GM10847 (cell line): ENCODE data around the gene SYNGR1.

ENCODE experiments used
- POLR2A ChIP-seq: IDR thresholded peaks from 2 replicates; pipeline ENCODE4 v1.6.1; 2011; ENCODE audit not compliant: insufficient read length; ENCODE audit errors: extremely low read depth

Gene SYNGR1, protein sequence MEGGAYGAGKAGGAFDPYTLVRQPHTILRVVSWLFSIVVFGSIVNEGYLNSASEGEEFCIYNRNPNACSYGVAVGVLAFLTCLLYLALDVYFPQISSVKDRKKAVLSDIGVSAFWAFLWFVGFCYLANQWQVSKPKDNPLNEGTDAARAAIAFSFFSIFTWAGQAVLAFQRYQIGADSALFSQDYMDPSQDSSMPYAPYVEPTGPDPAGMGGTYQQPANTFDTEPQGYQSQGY

DNA sequence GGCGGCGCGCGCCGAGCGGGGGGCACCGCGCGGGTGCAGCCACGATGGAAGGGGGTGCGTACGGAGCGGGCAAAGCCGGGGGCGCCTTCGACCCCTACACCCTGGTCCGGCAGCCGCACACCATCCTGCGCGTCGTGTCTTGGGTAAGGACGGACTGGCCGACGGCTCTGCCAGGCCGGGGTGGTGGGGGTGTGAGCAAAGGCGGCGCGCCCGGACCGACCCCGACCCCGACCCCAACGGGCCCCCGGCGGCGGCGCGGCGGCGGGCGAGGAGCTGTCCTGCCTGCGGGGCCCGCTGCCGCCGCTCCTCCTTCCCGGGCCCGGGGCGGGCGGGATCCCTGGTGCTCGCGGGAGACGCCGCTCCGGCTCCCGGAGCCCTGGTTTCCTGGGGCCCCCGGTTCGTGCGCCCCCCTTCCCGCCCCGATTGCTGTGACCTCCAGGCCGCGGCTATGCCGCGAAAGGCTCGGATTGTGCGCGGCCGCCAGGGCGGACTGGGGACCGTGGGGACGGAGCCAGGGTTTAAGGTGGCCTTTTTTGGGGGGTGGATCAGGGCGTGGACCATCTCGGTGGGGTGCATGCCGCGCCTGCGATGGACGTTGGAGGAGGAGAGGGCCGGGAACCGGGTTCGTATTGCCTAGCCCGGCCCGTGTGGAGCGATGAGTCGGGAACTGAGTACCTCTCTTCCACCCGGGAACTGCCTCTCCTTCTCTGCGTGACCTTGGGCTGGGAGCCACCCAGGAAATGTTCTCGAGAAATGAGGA, at the start of gene SYNGR1:
Gene SYNGR1, plus strand, starts transcription at position 25 of the 760 bp plus-strand sequence. Its CDS starts 20 bp downstream, at position 45.
- no peak for TF ChIP-seq POLR2A

DNA sequence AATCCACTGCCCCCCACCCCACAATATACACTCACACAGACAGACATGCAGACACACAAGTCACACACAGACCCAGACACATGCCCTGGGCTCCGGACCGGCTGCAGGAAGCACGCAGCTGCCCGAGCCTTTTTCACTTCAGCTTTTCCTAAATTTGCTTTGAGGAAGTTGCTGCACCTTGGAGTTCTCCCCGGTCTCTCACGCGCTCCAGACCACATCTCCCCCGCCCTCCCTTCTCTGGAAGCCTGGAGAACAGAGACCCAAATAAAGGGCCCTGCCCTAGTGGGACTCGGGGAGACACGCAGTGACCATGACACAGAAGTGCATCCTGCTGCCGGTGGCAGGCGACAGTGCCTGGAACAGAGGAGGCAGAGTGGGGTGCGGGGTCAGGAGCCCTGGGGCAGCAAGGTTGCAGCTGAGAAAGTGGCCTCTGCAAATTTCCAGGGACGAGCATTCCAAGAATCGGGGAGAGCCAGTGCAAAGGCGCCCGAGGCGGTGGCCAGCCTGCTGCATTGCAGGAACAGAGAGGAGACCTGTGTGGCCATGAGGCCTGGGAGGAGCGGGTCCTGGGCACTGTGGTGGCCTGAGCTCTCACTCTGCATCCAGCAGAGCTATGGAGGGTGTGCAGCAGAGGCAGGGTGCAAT, 49.5 kb upstream of the SYNGR1 start:
- TF ChIP-seq POLR2A, result no peak

DNA sequence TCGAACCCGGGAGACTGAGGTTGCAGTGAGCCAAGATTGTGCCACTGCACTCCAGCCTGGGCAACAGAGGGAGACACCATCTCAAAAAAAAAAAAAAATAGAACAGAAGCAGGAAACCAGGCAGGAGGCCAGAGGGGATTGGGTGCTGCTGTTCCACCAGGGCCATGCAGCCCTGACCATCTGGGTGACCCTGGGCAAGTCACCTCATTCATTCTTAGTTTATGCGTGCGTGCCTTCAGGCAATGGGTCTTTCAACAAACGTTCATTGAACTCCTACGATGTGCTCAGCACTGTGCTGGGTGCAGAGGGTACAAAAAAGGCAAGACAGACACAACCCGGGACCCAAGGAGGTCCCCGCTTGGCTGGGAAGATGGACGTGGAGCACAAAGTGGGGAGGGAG, 48.7 kb upstream of the SYNGR1 start:
- no peak for TF ChIP-seq POLR2A

DNA sequence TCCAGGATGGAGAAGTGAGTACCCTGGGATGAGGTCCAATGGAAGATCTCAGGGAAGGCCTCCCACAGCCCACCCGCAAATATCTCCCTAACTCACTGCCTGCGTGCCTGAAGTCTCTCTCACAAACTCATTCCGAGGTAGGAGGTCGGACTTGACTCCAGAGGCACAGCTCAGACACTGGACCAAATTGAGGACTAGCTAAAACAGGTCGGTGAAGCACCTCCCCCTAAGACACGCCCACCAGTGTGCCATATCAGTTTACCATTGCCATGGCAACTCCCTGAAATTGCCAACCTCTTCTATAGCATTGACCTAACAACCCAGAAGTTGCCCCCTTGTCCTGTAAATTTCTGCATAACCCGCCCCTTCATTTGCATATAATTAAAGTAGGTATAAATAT, 47.9 kb upstream of the SYNGR1 start:
- TF ChIP-seq POLR2A, result no peak

DNA sequence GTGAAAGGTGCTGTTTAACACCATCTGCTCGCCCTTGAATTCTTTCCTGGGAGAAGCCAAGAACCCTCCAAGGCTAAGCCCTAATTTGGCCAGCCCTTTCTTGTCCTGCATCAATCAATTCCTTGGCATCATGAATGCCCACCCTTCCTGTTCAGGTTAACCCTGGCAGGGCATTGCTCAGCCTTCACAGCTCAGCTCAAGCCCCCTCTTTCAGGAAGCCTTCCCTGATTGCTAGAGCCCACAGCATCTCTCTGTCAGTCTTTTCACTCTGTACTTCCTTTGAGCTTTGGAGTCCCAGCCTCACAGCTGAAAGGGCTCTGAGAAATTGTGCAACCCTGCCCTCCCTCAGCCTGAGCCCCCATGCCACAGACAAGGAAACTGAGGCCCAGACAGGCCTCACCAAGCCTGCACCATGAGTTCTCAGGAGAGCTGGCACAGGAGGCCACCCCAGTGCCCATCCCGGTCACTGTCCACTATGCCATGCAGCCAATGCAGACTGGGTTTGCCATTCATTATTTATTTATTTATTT, 47.3 kb upstream of the SYNGR1 start:
- no peak for TF ChIP-seq POLR2A

DNA sequence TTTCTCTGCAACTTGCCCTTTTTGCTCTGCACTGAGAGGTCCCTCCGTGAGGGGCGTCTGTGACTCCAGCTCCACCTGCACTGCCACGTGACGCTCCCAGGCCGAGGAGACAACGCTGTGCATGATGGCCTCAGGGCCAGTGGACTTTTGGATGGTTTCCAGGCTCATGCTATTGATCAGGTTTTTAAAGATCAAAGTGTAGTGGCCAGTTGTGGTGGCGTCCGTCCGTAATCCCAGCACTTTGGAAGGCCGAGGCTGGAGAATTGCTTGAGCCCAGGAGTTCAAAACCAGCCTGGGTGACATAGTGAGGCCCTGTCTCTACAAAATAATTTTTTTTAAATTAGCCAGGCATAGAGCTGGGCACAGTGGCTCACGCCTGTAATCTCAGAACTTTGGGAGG, 46.4 kb upstream of the SYNGR1 start:
- TF ChIP-seq POLR2A, result no peak

DNA sequence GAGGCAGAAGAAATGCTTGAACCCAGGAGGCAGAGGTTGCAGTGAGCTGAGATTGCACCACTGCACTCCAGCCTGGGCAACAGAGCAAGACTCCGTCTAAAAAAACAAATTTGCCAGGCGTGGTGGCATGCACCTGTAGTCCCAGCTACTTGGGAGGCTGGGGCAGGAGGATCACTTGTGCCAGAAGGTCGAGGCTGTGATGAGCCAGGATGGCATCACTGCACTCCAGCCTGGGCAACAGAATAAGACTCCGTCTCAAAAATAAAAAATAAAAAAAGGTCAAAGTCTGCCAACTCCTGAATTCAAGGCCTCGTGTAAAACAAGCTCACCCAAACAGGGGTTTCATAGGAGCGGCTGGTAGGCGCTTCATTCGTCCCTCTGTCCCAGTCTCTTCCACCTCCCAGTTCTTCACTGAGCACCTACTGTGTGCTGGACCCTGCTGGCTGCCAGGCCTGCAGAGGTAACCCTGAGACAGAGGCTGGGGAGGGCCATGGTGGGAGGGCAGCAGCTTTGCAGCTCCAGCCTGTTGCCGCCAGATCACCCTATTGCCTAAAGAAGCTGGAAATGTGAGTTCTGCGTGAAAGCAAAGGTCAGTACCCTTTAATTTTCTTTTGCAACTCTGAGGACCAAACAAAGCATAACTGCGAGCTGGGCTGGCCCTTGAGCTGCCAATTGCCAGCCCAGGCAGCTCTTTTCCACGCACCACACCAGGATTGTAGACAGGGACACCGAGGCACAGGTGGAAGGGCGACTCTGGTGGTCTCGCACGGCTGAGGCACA, 45.7 kb upstream of the SYNGR1 start:
- TF ChIP-seq POLR2A, result no peak

DNA sequence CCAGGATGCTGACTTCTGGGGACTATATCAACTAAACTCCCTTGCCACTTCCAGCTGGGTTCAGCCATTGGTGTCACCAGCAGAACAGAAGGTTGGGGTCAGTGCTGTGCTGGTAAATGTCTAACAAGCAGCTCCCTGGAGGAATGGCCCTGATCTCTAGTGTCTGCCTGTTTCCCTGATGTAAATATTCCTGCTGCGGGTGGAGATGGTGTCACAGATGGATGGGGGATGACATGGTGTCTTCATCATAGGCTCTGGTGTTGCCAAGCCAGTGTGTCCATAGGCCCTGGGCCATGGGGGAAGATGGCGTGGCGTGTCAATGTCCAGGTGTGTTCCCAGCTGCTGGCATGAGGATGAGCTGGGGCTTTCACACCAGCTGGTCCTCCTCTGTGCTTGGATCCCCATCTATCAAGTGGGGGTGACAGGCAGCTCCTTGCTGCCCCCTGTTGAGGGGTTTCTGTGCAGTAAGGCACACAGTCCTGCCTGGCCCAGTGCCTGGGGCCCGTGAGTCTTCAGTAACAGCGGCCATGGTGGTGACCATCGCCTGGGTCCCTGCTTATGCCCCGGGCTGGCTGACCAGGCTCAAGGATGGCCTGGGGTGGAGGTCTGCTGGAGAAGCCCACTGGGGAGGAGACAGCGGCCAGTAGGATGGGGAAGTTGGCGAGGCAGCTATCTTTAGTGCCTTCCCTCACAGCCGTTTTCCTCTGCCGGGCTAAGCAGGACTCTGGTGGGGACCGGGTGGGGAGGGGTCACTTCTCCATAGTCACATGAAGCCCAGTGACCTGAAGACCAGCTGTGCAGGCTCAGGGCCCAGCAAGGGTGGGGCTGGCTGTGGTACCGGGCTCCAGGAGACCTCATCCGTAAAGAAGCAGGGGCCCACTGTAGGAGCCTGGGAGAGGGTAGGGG, 43.1 kb upstream of the SYNGR1 start:
- no peak for TF ChIP-seq POLR2A

DNA sequence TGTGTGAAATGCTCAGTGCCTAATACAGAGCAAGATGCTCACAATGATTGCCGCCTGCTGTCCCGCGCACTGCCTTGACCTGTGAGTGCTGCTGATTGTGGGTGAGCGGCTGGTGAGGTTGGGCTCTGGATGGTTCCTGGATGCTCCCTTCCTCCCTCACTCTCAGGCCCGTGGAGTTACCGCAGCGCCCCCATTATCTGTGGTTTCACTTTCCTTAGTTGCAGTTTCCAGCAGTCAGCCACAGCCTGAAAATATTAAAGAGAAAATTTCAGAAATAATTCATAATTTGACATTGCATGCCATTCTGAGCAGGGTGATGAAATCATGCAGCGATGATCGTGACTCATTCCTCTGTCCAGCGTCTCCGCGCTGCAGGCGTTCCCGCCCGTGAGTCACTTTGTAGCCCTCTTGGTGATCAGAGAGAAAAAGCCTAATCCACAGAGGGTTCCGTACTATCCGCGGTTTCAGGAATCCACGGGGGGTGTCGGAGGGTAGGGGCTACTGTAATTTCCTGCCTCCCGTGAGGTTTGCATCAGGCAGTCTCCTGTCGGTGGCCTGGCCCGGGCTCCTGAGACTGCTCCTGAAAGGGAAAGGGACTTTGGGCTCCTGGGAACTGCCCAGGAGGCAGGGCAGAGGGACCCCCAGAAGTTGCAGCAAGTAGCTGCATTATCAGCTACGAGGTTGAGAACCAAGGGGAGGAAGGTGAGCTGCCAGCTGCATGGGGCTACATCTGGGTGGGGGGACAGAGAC, 41.0 kb upstream of the SYNGR1 start:
- TF ChIP-seq POLR2A, result no peak

DNA sequence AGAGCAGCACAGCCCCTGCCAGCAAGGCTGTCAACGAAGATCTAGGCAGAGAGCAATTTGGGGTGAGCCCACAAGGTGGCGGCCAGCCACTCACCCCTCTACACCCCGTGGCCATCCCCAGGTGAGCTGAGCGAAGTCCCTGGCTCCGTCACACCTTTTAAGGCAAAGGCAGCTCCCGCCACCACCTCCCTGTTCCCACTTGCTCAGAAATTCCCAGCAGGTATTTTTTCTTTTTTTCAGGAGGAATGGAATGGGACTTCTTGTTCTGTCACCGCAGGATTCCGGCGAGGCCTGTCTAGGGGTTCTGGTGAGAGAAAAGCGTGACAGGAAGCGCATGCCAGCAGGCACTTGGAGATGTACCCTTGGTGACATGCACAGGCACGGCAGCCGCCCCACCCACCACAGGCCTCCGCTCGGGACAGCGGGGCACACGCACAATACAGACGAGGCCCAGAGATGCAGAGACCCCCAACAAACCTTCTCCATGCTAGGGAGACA, 40.4 kb upstream of the SYNGR1 start:
- no peak for TF ChIP-seq POLR2A

DNA sequence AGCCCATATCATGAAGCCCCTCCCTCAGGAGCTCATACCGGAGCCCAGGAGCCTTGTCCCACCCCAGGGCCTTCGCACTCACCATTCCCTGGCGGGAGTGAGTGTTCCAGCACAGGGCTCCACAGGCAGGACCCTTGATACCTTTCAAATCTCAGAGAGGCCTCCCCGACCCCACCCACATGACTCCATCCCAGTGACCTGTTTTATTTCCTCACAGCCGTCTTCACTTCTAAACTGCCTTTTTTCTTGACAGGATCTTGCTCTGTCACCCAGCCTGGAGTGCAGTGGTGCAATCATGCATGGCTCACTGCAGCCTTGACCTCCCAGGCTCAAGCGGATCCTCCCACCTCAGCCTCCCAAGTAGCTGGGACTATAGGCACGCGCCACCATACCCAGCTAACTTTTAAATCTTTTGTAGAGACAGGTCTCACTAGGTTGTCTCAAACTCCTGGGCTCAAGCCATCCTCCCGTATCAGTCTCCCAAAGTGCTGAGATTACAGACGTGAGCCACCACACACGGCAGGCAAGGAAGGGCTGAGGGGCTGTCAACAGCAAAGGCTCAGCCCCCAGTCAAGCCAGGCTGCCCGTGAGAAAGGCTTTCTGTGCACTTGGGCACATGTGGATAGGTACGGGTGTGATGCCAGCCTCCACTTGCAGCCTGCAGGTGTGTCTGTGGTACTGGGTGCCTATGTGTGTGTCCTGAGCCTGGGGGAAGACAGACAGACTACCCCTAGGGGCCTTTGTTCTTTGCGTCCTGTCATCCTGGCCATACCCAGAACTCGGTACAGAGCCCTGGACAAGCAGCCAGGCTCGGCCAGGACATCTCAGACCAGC, 39.7 kb upstream of the SYNGR1 start:
- no peak for TF ChIP-seq POLR2A

DNA sequence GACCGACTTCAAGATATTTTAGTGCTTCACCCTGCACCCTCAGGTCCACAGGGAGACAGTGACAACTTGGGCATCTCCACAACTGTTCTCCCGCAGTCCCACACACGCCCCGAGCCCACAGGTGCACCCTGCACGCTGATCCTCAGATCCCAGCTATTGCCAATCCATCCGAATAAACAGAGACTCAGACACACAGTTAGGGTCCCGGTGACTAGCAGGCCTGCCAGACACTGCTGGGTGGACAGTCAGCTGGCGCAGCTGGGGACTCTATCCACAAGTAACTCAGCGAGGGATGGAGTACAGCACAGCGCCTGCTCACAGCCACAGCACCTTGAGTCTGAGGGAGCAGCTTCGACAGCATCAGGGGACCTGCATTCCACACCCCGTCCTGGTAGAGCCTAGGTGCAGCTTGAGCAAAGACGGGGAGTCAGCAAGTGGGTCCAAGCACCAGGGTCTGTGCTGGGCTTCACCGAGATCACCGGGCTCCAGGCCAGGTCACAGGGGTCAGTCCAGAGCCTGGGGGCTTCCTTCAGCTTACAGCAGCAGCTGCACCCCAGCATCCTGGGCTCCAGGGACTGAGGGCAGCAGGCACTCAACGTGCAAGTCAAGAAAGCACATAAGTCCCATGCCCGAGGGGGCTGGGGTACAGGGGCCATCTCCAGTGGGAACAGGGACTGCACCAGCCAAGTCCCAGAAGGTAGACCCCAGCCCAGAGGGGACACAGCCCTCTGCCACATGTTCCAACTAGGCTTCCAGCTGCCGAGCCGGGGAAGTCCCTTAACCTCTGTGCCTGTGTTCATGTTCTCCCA, 38.0 kb upstream of the SYNGR1 start:
- TF ChIP-seq POLR2A, result peak; percentile 19
